DOHH2 (cell line): Measurements from ENCODE around the gene C3orf70.

Experiments used
- H3F3A ChIP-seq: fragments of 200-600 bp; sonication (generic), shearing (Covaris generic); 2 replicates; pipeline ENCODE4 v1.6.0; 2016; ENCODE audit warnings: antibody characterized with exemption, mild to moderate bottlenecking; ENCODE audit not compliant: control insufficient read depth, insufficient read depth
- H3K27ac ChIP-seq: fragments of 200-600 bp; sonication (generic); 2 replicates; pipeline ENCODE4 v1.5.1; 2014; ENCODE audit warnings: low read depth, mild to moderate bottlenecking, low read length, moderate library complexity
- H3K27me3 ChIP-seq: fragments of 200-600 bp; sonication (generic); 2 replicates; pipeline ENCODE4 v1.6.1; 2014; ENCODE audit warnings: mild to moderate bottlenecking, low read length, mixed read lengths; ENCODE audit not compliant: control insufficient read depth
- H3K36me3 ChIP-seq: fragments of 200-600 bp; sonication (generic); 2 replicates; pipeline ENCODE4 v1.6.1; 2014; ENCODE audit warnings: mild to moderate bottlenecking, low read length, moderate library complexity, mixed read lengths; ENCODE audit not compliant: control insufficient read depth
- H3K4me1 ChIP-seq: fragments of 200-600 bp; sonication (generic); 2 replicates; pipeline ENCODE4 v1.6.1; 2014; ENCODE audit warnings: mild to moderate bottlenecking, low read length, mixed read lengths; ENCODE audit not compliant: control insufficient read depth
- H3K4me2 ChIP-seq: fragments of 200-600 bp; sonication (generic); 2 replicates; pipeline ENCODE4 v1.6.0; 2014; ENCODE audit warnings: mild to moderate bottlenecking, low read length, moderate library complexity
- H3K4me3 ChIP-seq: fragments of 200-600 bp; sonication (generic); 2 replicates; pipeline ENCODE4 v1.5.1; 2014; ENCODE audit warnings: mild to moderate bottlenecking, low read length, mixed read lengths
- H3K79me2 ChIP-seq: fragments of 200-600 bp; sonication (generic); 2 replicates; pipeline ENCODE4 v1.6.1; 2014; ENCODE audit warnings: mild to moderate bottlenecking, low read length, mixed read lengths; ENCODE audit not compliant: control insufficient read depth
- H3K9me2 ChIP-seq: fragments of 200-600 bp; sonication (generic); replicated peaks from 2 replicates; pipeline ENCODE4 v1.6.1; 2014; ENCODE audit warnings: mild to moderate bottlenecking, low read length, mixed read lengths; ENCODE audit not compliant: control insufficient read depth
- H3K9me3 ChIP-seq: fragments of 200-600 bp; sonication (generic); 2 replicates; pipeline ENCODE4 v1.6.1; 2014; ENCODE audit warnings: antibody characterized with exemption, low read length, mixed read lengths; ENCODE audit not compliant: control insufficient read depth, insufficient read depth
- H4K20me1 ChIP-seq: fragments of 200-600 bp; sonication (generic); 2 replicates; pipeline ENCODE4 v1.6.0; 2014; ENCODE audit warnings: low read depth, mild to moderate bottlenecking, antibody characterized with exemption, low read length, moderate library complexity; ENCODE audit not compliant: control insufficient read depth, insufficient read depth
- EZH2phosphoT487 ChIP-seq: fragments of 200-600 bp; sonication (generic); IDR thresholded peaks from 2 replicates; pipeline ENCODE4 v1.6.1; 2017; ENCODE audit warnings: borderline replicate concordance, mild to moderate bottlenecking, antibody characterized with exemption, low read length, moderate library complexity, mixed read lengths
- TF ChIP-seq, protein P1 (sequence below): fragments of 200-600 bp; sonication (generic); IDR thresholded peaks from one replicate; pipeline ENCODE4 v1.5.1; 2014; ENCODE audit warnings: antibody characterized with exemption, mild to moderate bottlenecking, low read depth, low read length; ENCODE audit not compliant: poor library complexity, severe bottlenecking

C3orf70 gene

GRCh38 chr3:185103359-185104127 lies 49.3 kb downstream of the C3orf70 start:
- H3K4me2 ChIP-seq = no peak overlapping the region
- H3F3A ChIP-seq = no peaks in the 10 kb centered on the region
- TF ChIP-seq EZH2phosphoT487 = no peak
- TF ChIP-seq, protein P1, sequence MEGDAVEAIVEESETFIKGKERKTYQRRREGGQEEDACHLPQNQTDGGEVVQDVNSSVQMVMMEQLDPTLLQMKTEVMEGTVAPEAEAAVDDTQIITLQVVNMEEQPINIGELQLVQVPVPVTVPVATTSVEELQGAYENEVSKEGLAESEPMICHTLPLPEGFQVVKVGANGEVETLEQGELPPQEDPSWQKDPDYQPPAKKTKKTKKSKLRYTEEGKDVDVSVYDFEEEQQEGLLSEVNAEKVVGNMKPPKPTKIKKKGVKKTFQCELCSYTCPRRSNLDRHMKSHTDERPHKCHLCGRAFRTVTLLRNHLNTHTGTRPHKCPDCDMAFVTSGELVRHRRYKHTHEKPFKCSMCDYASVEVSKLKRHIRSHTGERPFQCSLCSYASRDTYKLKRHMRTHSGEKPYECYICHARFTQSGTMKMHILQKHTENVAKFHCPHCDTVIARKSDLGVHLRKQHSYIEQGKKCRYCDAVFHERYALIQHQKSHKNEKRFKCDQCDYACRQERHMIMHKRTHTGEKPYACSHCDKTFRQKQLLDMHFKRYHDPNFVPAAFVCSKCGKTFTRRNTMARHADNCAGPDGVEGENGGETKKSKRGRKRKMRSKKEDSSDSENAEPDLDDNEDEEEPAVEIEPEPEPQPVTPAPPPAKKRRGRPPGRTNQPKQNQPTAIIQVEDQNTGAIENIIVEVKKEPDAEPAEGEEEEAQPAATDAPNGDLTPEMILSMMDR = no peak
- peaks cover 2% of the 10 kb centered on the region; the same call in 1 of the 2 replicates for H3K27me3 ChIP-seq
- H3K9me2 ChIP-seq = no peaks in the 10 kb centered on the region
- no peaks in the 10 kb centered on the region for H3K4me1 ChIP-seq
- no peaks in the 10 kb centered on the region for H3K79me2 ChIP-seq
- no peak overlapping the region for H3K27ac ChIP-seq
- H3K4me3 ChIP-seq = no peak overlapping the region
- H3K36me3 ChIP-seq = no peaks in the 10 kb centered on the region
- no peaks in the 10 kb centered on the region for H4K20me1 ChIP-seq
- H3K9me3 ChIP-seq = 0 out of 2 replicates have a peak, but pooled peaks cover 9% of the 10 kb centered on the region

- H3K4me1 ChIP-seq = no peaks in the 10 kb centered on the region
- TF ChIP-seq, protein P1 = no peak
- TF ChIP-seq EZH2phosphoT487 = no peak
- no peak overlapping the region for H3K4me2 ChIP-seq
- no peaks in the 10 kb centered on the region for H3K36me3 ChIP-seq
- no peaks in the 10 kb centered on the region for H3F3A ChIP-seq
- no peaks in the 10 kb centered on the region for H3K79me2 ChIP-seq
- H3K27ac ChIP-seq = no peak overlapping the region
- H3K9me3 ChIP-seq = no peaks in the 10 kb centered on the region
- no peaks in the 10 kb centered on the region for H3K9me2 ChIP-seq
- peaks cover 9% of the 10 kb centered on the region for H3K27me3 ChIP-seq
- H4K20me1 ChIP-seq = no peaks in the 10 kb centered on the region
- H3K4me3 ChIP-seq = no peak overlapping the region
Observed at GRCh38 chr3:185094697-185095096, 58.2 kb downstream of the C3orf70 start.

- TF ChIP-seq EZH2phosphoT487 = no peak
- TF ChIP-seq, protein P1 = no peak
- no peaks in the 10 kb centered on the region for H3K79me2 ChIP-seq
- no peaks in the 10 kb centered on the region for H3K36me3 ChIP-seq
- no peak overlapping the region for H3K27ac ChIP-seq
- no peak overlapping the region for H3K4me3 ChIP-seq
- H3K4me2 ChIP-seq = no peak overlapping the region
- no peaks in the 10 kb centered on the region for H3K9me2 ChIP-seq
- H3K27me3 ChIP-seq = peaks cover 5% of the 10 kb centered on the region
- no peaks in the 10 kb centered on the region for H3K4me1 ChIP-seq
- H3F3A ChIP-seq = no peaks in the 10 kb centered on the region
- no peaks in the 10 kb centered on the region for H4K20me1 ChIP-seq
- no peaks in the 10 kb centered on the region for H3K9me3 ChIP-seq
Observed at GRCh38 chr3:185093116-185093515, 59.7 kb downstream of the C3orf70 start.
